Liver (tissue), 9 donors: ENCODE measurements around the gene KRTAP10-9. TPM values are rescaled to one million over a fixed set of nuclear protein-coding genes. Genes with fewer than 3 reads are reported as not detected.

Experiments
- DNase-seq: peaks from one replicate; pipeline ENCODE4 v3.0.0-alpha.2; 2017; ENCODE audit warnings: low spot score
- H3K27ac ChIP-seq, 2 donors: one replicate each; pipeline ENCODE4 v1.7.0; 2013; ENCODE audit warnings: inconsistent platforms in 2 of 2, low read length in 2 of 2, control low read depth in 1 of 2, low read depth in 1 of 2, mild to moderate bottlenecking in 1 of 2
- H3K27me3 ChIP-seq, 4 donors: one replicate each; pipeline versions ENCODE4 v1.6.1 to v1.7.0; 2013; ENCODE audit warnings: low read length in 3 of 4, inconsistent platforms in 1 of 4, mild to moderate bottlenecking in 1 of 4, moderate library complexity in 1 of 4; ENCODE audit not compliant: control insufficient read depth in 4 of 4, insufficient read depth in 4 of 4
- H3K36me3 ChIP-seq, 4 donors: one replicate each; pipeline versions ENCODE4 v1.6.1 to v1.7.0; 2013; ENCODE audit warnings: low read length in 3 of 4, mild to moderate bottlenecking in 3 of 4, low read depth in 1 of 4, moderate library complexity in 1 of 4; ENCODE audit not compliant: control insufficient read depth in 4 of 4, insufficient read depth in 3 of 4
- H3K4me1 ChIP-seq, 4 donors: one replicate each; pipeline versions ENCODE4 v1.6.1 to v1.7.0; 2013; ENCODE audit warnings: low read length in 3 of 4, mild to moderate bottlenecking in 3 of 4, moderate library complexity in 1 of 4; ENCODE audit not compliant: control insufficient read depth in 4 of 4, insufficient read depth in 4 of 4
- H3K4me3 ChIP-seq, 3 donors: one replicate each; pipeline versions ENCODE4 v1.6.1 to v1.7.0; 2013; ENCODE audit warnings: low read length in 3 of 3, control low read depth in 1 of 3, low read depth in 1 of 3, mild to moderate bottlenecking in 1 of 3
- H3K9ac ChIP-seq, 2 donors: one replicate each; pipeline ENCODE4 v1.7.0; 2013; ENCODE audit warnings: low read length in 2 of 2, mild to moderate bottlenecking in 2 of 2, moderate library complexity in 2 of 2, control low read depth in 1 of 2, low read depth in 1 of 2
- H3K9me3 ChIP-seq, 4 donors: one replicate each; pipeline versions ENCODE4 v1.6.1 to v1.7.0; 2013; ENCODE audit warnings: low read length in 3 of 4; ENCODE audit not compliant: control insufficient read depth in 4 of 4
- CTCF ChIP-seq: fragments of 150-350 bp; IDR thresholded peaks from 2 replicates; pipeline ENCODE4 v1.5.1; 2017; ENCODE audit warnings: improper control_type of control experiment, low read depth, low read length; ENCODE audit not compliant: missing input control
- EGR1 ChIP-seq, 2 donors: IDR thresholded peaks; 2 replicates each; pipeline ENCODE4 v1.6.1; 2016 to 2018; ENCODE audit warnings: antibody characterized with exemption in 2 of 2, low read depth in 2 of 2
- FOXA1 ChIP-seq: IDR thresholded peaks from 2 replicates; pipeline ENCODE4 v1.6.1; 2016; ENCODE audit warnings: antibody characterized with exemption
- FOXA2 ChIP-seq: IDR thresholded peaks from 2 replicates; pipeline ENCODE4 v1.6.1; 2016; ENCODE audit warnings: antibody characterized with exemption
- GABPA ChIP-seq, 2 donors: IDR thresholded peaks in 1 of 2; conservative IDR thresholded peaks in 1 of 2; 2 replicates each; pipeline ENCODE4 v1.6.1; 2016; ENCODE audit warnings: antibody characterized with exemption in 2 of 2, mild to moderate bottlenecking in 1 of 2, moderate library complexity in 1 of 2
- HNF4A ChIP-seq, 2 donors: conservative IDR thresholded peaks; 2 replicates each; pipeline ENCODE4 v1.6.1; 2016; ENCODE audit warnings: antibody characterized with exemption in 2 of 2, mild to moderate bottlenecking in 2 of 2
- HNF4G ChIP-seq: IDR thresholded peaks from 2 replicates; pipeline ENCODE4 v1.6.1; 2016; ENCODE audit warnings: antibody characterized with exemption
- JUND ChIP-seq, 2 donors: IDR thresholded peaks; 2 replicates each; pipeline ENCODE4 v1.6.1; 2016; ENCODE audit warnings: antibody characterized with exemption in 2 of 2
- MAX ChIP-seq: IDR thresholded peaks from 2 replicates; pipeline ENCODE4 v1.6.1; 2016; ENCODE audit warnings: antibody characterized with exemption
- NR2F2 ChIP-seq: IDR thresholded peaks from 2 replicates; pipeline ENCODE4 v1.6.1; 2016; ENCODE audit warnings: antibody characterized with exemption
- REST ChIP-seq: IDR thresholded peaks from 2 replicates; pipeline ENCODE4 v1.6.1; 2016; ENCODE audit warnings: antibody characterized with exemption, mild to moderate bottlenecking
- RXRA ChIP-seq, 2 donors: IDR thresholded peaks; 2 replicates each; pipeline ENCODE4 v1.6.1; 2017 to 2018; ENCODE audit warnings: antibody characterized with exemption in 2 of 2, mild to moderate bottlenecking in 1 of 2
- TAF1 ChIP-seq: conservative IDR thresholded peaks from 2 replicates; pipeline ENCODE4 v1.6.1; 2016; ENCODE audit warnings: antibody characterized with exemption, mild to moderate bottlenecking
- YY1 ChIP-seq: IDR thresholded peaks from 2 replicates; pipeline ENCODE4 v1.6.1; 2016; ENCODE audit warnings: antibody characterized with exemption, mild to moderate bottlenecking
- WGBS: extraction: QIAGEN DNeasy Blood & Tissue Kit; methylation state at CpG from one replicate; pipeline ENCODE4 v1.1.7; 2013; 5-methylcytosine and 5-hydroxymethylcytosine counted together
- polyA plus RNA-seq, 2 donors: library from polyadenylated mRNA; stranded (reverse) in 1 of 2; unstranded in 1 of 2; fragments of 200-250 nt in 1 of 2; fragments of >200 nt in 1 of 2; fragmentation: Nextera tagmentation in 1 of 2; extraction: Ambion mirVana in 1 of 2; gene quantifications; one replicate each; pipeline versions ENCODE4 v1.2.1 to v1.2.3, GENCODE V29; 2013 to 2015
- total RNA-seq, 2 donors: library from RNA; depleted of rRNA; stranded (reverse); fragments of >200 nt; gene quantifications; one replicate each; pipeline ENCODE4 v1.2.3, GENCODE V29; 2014
- TF ChIP-seq, protein P1 (sequence below): IDR thresholded peaks from 2 replicates; pipeline ENCODE4 v1.6.1; 2016; ENCODE audit warnings: antibody characterized with exemption
- donor health status: healthy.
- donor health status: healthy.
- donor health status: healthy.
- donor health status: healthy.
- donor health status: healthy.

Gene KRTAP10-9
- total and polyA plus RNA-seq, 4 donors = not detected

DNA sequence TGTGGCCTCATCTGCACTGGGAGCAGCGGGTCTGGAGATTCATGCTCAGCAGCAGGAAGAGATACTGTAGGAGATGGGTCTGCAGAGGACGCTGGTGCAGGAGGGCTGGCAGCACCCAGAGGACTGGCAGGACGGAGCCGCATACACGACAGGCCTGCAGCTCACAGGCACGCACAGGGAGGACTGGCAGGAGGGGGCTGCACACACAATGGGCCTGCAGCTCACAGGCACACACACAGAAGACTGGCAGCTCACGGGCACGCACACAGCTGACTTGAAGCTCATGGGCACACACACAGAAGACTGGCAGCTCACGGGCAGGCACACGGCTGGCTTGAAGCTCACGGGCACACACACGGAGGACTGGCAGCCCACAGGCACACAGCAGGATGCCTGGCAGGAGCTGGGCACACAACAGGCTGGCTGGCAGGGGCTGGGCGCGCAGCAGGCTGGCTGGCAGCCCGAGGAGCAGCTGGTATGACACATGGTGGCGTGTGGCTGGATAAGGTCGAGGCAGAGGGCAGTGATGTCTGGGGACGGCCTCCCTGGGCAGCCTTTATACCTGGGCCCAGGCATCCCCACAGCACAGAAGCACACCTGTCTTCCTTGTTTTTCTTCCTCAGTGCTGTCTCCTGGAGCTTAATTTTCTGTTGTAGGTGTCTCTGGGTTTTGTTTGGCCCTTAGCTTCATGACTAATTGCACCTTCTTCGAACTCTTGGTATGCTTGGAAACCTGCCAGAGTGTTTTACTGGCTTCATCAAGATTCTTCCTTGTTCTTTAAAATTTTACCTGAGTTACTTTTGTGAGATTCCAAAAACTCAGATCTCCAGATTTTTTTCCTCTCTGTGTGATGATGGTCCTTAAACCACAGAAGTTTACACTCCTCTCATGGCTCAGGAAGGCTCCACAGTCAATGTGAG, 39.8 kb downstream of the KRTAP10-9 start, which contains the start of gene KRTAP12-2:
TSS of gene KRTAP12-2 (minus strand) at position 527 of the 920 bp plus-strand sequence. CDS start at position 486, 41 bp downstream.
- H3K27ac ChIP-seq = no peak within 1 kb of the TSS
- DNase-seq = no peak
- WGBS = 71% methylated on average over 19 of the region's 19 CpGs

GRCh38 chr21:44667612-44668011, 40.7 kb downstream of the KRTAP10-9 start:
- no peak for DNase-seq
- WGBS = 61% methylated on average over 1 of the region's 1 CpG
- no peak overlapping the region for H3K9ac ChIP-seq
- peaks cover 0 to 4% (median 0%) of the 10 kb centered on the region in 4 donors for H3K27me3 ChIP-seq
- no peak overlapping the region for H3K4me3 ChIP-seq
- H3K4me1 ChIP-seq = no peaks in the 10 kb centered on the region
- no peaks in the 10 kb centered on the region for H3K36me3 ChIP-seq
- H3K9me3 ChIP-seq = peaks cover 0 to 1% (median 1%) of the 10 kb centered on the region in 4 donors
- H3K27ac ChIP-seq = no peak overlapping the region
- TF ChIP-seq RXRA (IDR thresholded peaks at IDR 0.05) (no peak), GABPA (IDR thresholded peaks at IDR 0.05 in 1 of 2, conservative IDR thresholded peaks at IDR 0.05 in 1 of 2) (no peak), MAX (no peak), HNF4A (conservative IDR thresholded peaks at IDR 0.05) (no peak), YY1 (no peak), EGR1 (IDR thresholded peaks at IDR 0.05; ENCODE audit: low read depth in 2 of 2) (no peak), FOXA1 (no peak), TAF1 (no peak), REST (no peak)

More for the DNA sequence above, 39.8 kb downstream of the KRTAP10-9 start, which contains the start of gene KRTAP12-2:
- H3K4me1 ChIP-seq = no peaks in the 10 kb centered on the region
- H3K4me3 ChIP-seq = no peak within 1 kb of the TSS
- H3K9me3 ChIP-seq = no peaks in the 10 kb centered on the region
- H3K36me3 ChIP-seq = no peaks in the 10 kb centered on the region
- H3K27me3 ChIP-seq = peaks cover 0 to 4% (median 0%) of the 10 kb centered on the region in 4 donors
- no peak within 1 kb of the TSS for H3K9ac ChIP-seq
- TF ChIP-seq REST = no peak
- TF ChIP-seq, protein P1, sequence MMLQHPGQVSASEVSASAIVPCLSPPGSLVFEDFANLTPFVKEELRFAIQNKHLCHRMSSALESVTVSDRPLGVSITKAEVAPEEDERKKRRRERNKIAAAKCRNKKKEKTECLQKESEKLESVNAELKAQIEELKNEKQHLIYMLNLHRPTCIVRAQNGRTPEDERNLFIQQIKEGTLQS = no peak
- no peak for TF ChIP-seq FOXA2
- TF ChIP-seq JUND (IDR thresholded peaks at IDR 0.05) = no peak
- no peak for TF ChIP-seq EGR1 (IDR thresholded peaks at IDR 0.05; ENCODE audit: low read depth in 2 of 2)
- TF ChIP-seq HNF4G = no peak
- TF ChIP-seq TAF1 = no peak
- TF ChIP-seq NR2F2 = no peak
- TF ChIP-seq RXRA (IDR thresholded peaks at IDR 0.05) = no peak
- no peak for TF ChIP-seq CTCF
